GM23338 (cell line): ENCODE data around the gene HELZ. TPM values are rescaled to one million over a fixed set of nuclear protein-coding genes. Genes with fewer than 3 reads are reported as not detected.

ENCODE experiments used
- ATAC-seq: fragments of 200-7000 bp; cut with Tn5 transposase; 3 replicates; pipeline ENCODE4 v1.9.1; 2020
- DNase-seq: peaks from one replicate; pipeline ENCODE4 v3.0.0-alpha.2; 2015; ENCODE audit warnings: low spot score
- H2AFZ ChIP-seq: fragments of 200-600 bp; sonication (generic); 2 replicates; pipeline ENCODE4 v1.8.0; 2016; ENCODE audit warnings: antibody characterized with exemption, mild to moderate bottlenecking, moderate library complexity
- H3F3A ChIP-seq: fragments of 200-600 bp; sonication (generic); replicated peaks from 2 replicates; pipeline ENCODE4 v1.8.0; 2017; ENCODE audit warnings: antibody characterized with exemption, mixed run types, low read depth
- H3K27ac ChIP-seq: fragments of 200-600 bp; sonication (generic); 2 replicates; pipeline ENCODE4 v1.6.1; 2016; ENCODE audit warnings: low read depth
- H3K27me3 ChIP-seq: fragments of 200-600 bp; sonication (generic); 2 replicates; pipeline ENCODE4 v1.8.0; 2016; ENCODE audit warnings: mild to moderate bottlenecking, mixed run types, moderate library complexity; ENCODE audit not compliant: insufficient read depth
- H3K36me3 ChIP-seq: fragments of 200-600 bp; sonication (generic); 2 replicates; pipeline ENCODE4 v1.8.0; 2016; ENCODE audit warnings: mild to moderate bottlenecking; ENCODE audit not compliant: insufficient read depth
- H3K4me1 ChIP-seq: fragments of 200-600 bp; sonication (generic); 2 replicates; pipeline ENCODE4 v1.8.0; 2016; ENCODE audit warnings: mild to moderate bottlenecking, moderate library complexity; ENCODE audit not compliant: insufficient read depth
- H3K4me2 ChIP-seq: fragments of 200-600 bp; sonication (generic); 2 replicates; pipeline ENCODE4 v1.7.1; 2017; ENCODE audit warnings: mixed run types
- H3K4me3 ChIP-seq: fragments of 200-600 bp; sonication (generic); 2 replicates; pipeline ENCODE4 v1.6.1; 2016; ENCODE audit warnings: mixed run types
- H3K79me2 ChIP-seq: fragments of 200-600 bp; sonication (generic); replicated peaks from 2 replicates; pipeline ENCODE4 v1.8.0; 2017; ENCODE audit warnings: mild to moderate bottlenecking; ENCODE audit not compliant: insufficient read depth
- H3K9me2 ChIP-seq: fragments of 200-600 bp; sonication (generic); 2 replicates; pipeline ENCODE4 v1.8.0; 2017; ENCODE audit not compliant: insufficient read depth
- H4K20me1 ChIP-seq: fragments of 200-600 bp; sonication (generic); replicated peaks from 2 replicates; pipeline ENCODE4 v1.8.0; 2017; ENCODE audit warnings: mild to moderate bottlenecking; ENCODE audit not compliant: insufficient read depth
- H3K27ac Mint-ChIP-seq: 2 replicates; pipeline ENCODE4 v1.8.0; 2020; ENCODE audit warnings: inconsistent platforms, mild to moderate bottlenecking, moderate library complexity, mixed read lengths
- H3K27me3 Mint-ChIP-seq: 3 replicates; pipeline ENCODE4 v1.8.0; 2022; ENCODE audit warnings: low read depth, mild to moderate bottlenecking, moderate library complexity, mixed read lengths, inconsistent platforms; ENCODE audit not compliant: insufficient read depth, poor library complexity
- H3K36me3 Mint-ChIP-seq: 3 replicates; pipeline ENCODE4 v1.8.0; 2021; ENCODE audit warnings: low read depth, mild to moderate bottlenecking, inconsistent platforms, moderate library complexity, mixed read lengths
- H3K4me1 Mint-ChIP-seq: 3 replicates; pipeline ENCODE4 v1.8.0; 2020; ENCODE audit warnings: mild to moderate bottlenecking, inconsistent platforms, mixed read lengths
- H3K4me3 Mint-ChIP-seq: 3 replicates; pipeline ENCODE4 v1.8.0; 2021; ENCODE audit warnings: moderate library complexity, mild to moderate bottlenecking, inconsistent platforms, mixed read lengths
- H3K9me3 Mint-ChIP-seq: 3 replicates; pipeline ENCODE4 v1.8.0; 2020; ENCODE audit warnings: moderate library complexity, mild to moderate bottlenecking, inconsistent platforms, mixed read lengths
- CREB1 ChIP-seq: fragments of 250-450 bp; sonication (Bioruptor Pico); IDR thresholded peaks from 2 replicates; pipeline ENCODE4 v1.5.0; 2020; ENCODE audit warnings: low read depth, mild to moderate bottlenecking, moderate library complexity
- CTCF ChIP-seq, 2 experiments: fragments of 200-600 bp in 1 of 2; sonication (generic) in 1 of 2; conservative IDR thresholded peaks; 2 replicates each; pipeline versions ENCODE4 v1.5.1 to v1.6.1; 2016 to 2017; ENCODE audit warnings: antibody characterized with exemption in 2 of 2, low read depth in 2 of 2, mild to moderate bottlenecking in 2 of 2, moderate library complexity in 1 of 2
- ETS1 ChIP-seq: IDR thresholded peaks from 2 replicates; pipeline ENCODE4 v1.6.1; 2016; ENCODE audit warnings: antibody characterized with exemption
- EZH2 ChIP-seq: fragments of 200-600 bp; sonication (generic); IDR thresholded peaks from one replicate; pipeline ENCODE4 v1.8.0; 2017; ENCODE audit warnings: antibody characterized with exemption, mild to moderate bottlenecking, low read depth; ENCODE audit not compliant: unreplicated experiment
- JUNB ChIP-seq: IDR thresholded peaks from one replicate; pipeline ENCODE4 v1.6.1; 2016; ENCODE audit warnings: antibody characterized with exemption; ENCODE audit not compliant: unreplicated experiment
- NANOG ChIP-seq: IDR thresholded peaks from 2 replicates; pipeline ENCODE4 v1.6.1; 2016; ENCODE audit warnings: antibody characterized with exemption, borderline replicate concordance
- POLR2AphosphoS5 ChIP-seq: IDR thresholded peaks from 2 replicates; pipeline ENCODE4 v1.6.1; 2016; ENCODE audit warnings: antibody characterized with exemption, low read depth
- STAT1 ChIP-seq: IDR thresholded peaks from one replicate; pipeline ENCODE4 v1.6.1; 2016; ENCODE audit warnings: antibody characterized with exemption; ENCODE audit not compliant: unreplicated experiment
- ZNF114 ChIP-seq: fragments of 250-450 bp; sonication (Bioruptor Pico); IDR thresholded peaks from 2 replicates; pipeline ENCODE4 v1.5.0; 2020; ENCODE audit warnings: mild to moderate bottlenecking, moderate library complexity
- ZNF331 ChIP-seq: fragments of 250-450 bp; sonication (Bioruptor Pico); IDR thresholded peaks from 2 replicates; pipeline ENCODE4 v1.5.0; 2020; ENCODE audit warnings: low read depth, mild to moderate bottlenecking, moderate library complexity
- ZNF462 ChIP-seq: fragments of 250-450 bp; sonication (Bioruptor Pico); IDR thresholded peaks from 2 replicates; pipeline ENCODE4 v1.5.0; 2020; ENCODE audit warnings: mild to moderate bottlenecking, moderate library complexity
- polyA plus RNA-seq: library from polyadenylated mRNA; unstranded; fragments of >200 nt; fragmentation: Nextera tagmentation; extraction: Ambion mirVana; gene quantifications from 2 replicates; pipeline ENCODE4 v1.2.1, GENCODE V29; 2016
- total RNA-seq: library from RNA; depleted of rRNA; stranded (reverse); fragments of >200 nt; shearing (Covaris generic); gene quantifications from 2 replicates; pipeline ENCODE4 v1.2.3, GENCODE V29; 2014

Gene HELZ
- total and polyA plus RNA-seq, 2 experiments from 2014 or later: 38.9 to 62.0 TPM

GRCh38 chr17:67293251-67294203 lies 48.5 kb upstream of the HELZ start:
- Histone ChIP-seq H3K27me3 (no peaks in the 10 kb centered on the region), H3K4me2 (no peak overlapping the region), H4K20me1 (no peaks in the 10 kb centered on the region), H3K27ac (no peak overlapping the region), H2AFZ (peak overlapping the region; percentile 84), H3K79me2 (no peaks in the 10 kb centered on the region), H3K36me3 (no peaks in the 10 kb centered on the region), H3K9me2 (no peaks in the 10 kb centered on the region), H3K4me1 (no peaks in the 10 kb centered on the region), H3K4me3 (no peak overlapping the region), H3F3A (no peaks in the 10 kb centered on the region)
- Mint-ChIP-seq H3K27ac (no peak overlapping the region; the same call in 1 of the 2 replicates), H3K4me1 (peaks cover 7% of the 10 kb centered on the region; the same call in 2 of the 3 replicates), H3K4me3 (no peak overlapping the region), H3K36me3 (no peaks in the 10 kb centered on the region), H3K27me3 (peaks cover 3% of the 10 kb centered on the region), H3K9me3 (no peaks in the 10 kb centered on the region)
- DNase-seq (peak; percentile 92), ATAC-seq (peak; percentile 95)
- TF ChIP-seq STAT1: no peak
- no peak for TF ChIP-seq NANOG
- peak; percentile 92 to 93 for TF ChIP-seq CTCF (conservative IDR thresholded peaks at IDR 0.05; ENCODE audit: low read depth in 2 of 2)

GRCh38 chr17:67290711-67291291 lies 45.8 kb upstream of the HELZ start:
- DNase-seq (no peak), ATAC-seq (no peak)
- no peaks in the 10 kb centered on the region for H3F3A ChIP-seq
- Mint-ChIP-seq H3K27ac (no peak overlapping the region), H3K4me3 (no peak overlapping the region), H3K9me3 (no peaks in the 10 kb centered on the region), H3K36me3 (no peaks in the 10 kb centered on the region), H3K4me1 (peaks cover 7% of the 10 kb centered on the region; the same call in 2 of the 3 replicates), H3K27me3 (peaks cover 5% of the 10 kb centered on the region)
- H3K4me2 ChIP-seq: no peak overlapping the region
- H3K27me3 ChIP-seq: no peaks in the 10 kb centered on the region
- no peaks in the 10 kb centered on the region for H3K79me2 ChIP-seq
- H3K27ac ChIP-seq: no peak overlapping the region
- H3K4me3 ChIP-seq: no peak overlapping the region
- H3K9me2 ChIP-seq: no peaks in the 10 kb centered on the region
- no peaks in the 10 kb centered on the region for H4K20me1 ChIP-seq
- H3K4me1 ChIP-seq: no peaks in the 10 kb centered on the region
- no peaks in the 10 kb centered on the region for H3K36me3 ChIP-seq
- no peak overlapping the region for H2AFZ ChIP-seq
- TF ChIP-seq ZNF114 (CRISPR knock-in tag) (no peak), CREB1 (CRISPR knock-in tag) (no peak), POLR2AphosphoS5 (no peak), ETS1 (no peak), JUNB (no peak), EZH2 (no peak), ZNF462 (CRISPR knock-in tag) (no peak), ZNF331 (no peak), STAT1 (no peak)
